ENCODE measurements around the gene SART1.

DNA sequence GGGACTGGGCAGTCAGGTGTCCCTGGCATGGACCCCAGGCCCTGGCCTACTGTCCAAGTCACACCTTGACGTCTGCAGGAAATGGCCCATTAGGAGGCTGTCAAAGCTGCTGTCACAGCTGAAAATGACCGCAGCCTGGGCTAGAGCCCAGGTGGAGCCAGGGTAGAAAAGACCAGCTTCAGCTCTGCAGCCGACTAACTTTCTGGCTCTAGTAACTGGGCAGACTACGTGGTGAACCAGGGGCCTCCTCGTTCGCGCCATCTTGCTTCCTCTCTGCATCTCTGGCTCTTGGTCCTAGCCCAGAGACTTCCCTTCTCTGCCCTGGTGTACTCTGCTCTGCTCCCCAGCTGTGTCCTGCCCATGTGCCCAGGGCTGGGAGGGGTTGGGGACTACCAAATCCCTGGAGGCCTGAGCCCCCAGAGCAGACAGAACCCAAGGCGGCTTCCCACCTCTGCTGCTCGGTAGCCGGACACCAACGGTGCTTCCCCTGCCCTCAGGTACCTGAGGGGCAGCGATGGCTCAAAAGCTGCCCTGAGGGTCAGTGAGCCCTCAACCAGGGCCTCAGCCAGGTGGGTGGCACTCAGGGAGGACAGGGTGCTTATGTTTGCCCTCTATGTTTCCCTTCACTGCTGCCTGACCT is 19.7 kb downstream of the SART1 start:
- TF ChIP-seq EP300 (IDR thresholded peaks at IDR 0.05) = no peak
- TF ChIP-seq, protein P1, sequence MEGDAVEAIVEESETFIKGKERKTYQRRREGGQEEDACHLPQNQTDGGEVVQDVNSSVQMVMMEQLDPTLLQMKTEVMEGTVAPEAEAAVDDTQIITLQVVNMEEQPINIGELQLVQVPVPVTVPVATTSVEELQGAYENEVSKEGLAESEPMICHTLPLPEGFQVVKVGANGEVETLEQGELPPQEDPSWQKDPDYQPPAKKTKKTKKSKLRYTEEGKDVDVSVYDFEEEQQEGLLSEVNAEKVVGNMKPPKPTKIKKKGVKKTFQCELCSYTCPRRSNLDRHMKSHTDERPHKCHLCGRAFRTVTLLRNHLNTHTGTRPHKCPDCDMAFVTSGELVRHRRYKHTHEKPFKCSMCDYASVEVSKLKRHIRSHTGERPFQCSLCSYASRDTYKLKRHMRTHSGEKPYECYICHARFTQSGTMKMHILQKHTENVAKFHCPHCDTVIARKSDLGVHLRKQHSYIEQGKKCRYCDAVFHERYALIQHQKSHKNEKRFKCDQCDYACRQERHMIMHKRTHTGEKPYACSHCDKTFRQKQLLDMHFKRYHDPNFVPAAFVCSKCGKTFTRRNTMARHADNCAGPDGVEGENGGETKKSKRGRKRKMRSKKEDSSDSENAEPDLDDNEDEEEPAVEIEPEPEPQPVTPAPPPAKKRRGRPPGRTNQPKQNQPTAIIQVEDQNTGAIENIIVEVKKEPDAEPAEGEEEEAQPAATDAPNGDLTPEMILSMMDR (IDR thresholded peaks at IDR 0.05) = no peak
- no peak for TF ChIP-seq POLR2A (IDR thresholded peaks at IDR 0.05)

Measured in suprapubic skin (tissue), 3 donors.